ENCODE results near the gene RIT1. TPM values are rescaled to one million over a fixed set of nuclear protein-coding genes. Genes with fewer than 3 reads are reported as not detected.

Gene RIT1
- 10 to 100 TPM; 19.4 to 54.0 (median 31.4) TPM for total RNA-seq
- 10 to 100 TPM; 10.3 to 18.2 (median 16.2) TPM for polyA plus RNA-seq
- long read RNA-seq, donor 1, transcript RIT1-202 (6 exons, 3,445 nt), result major isoform, 13 of 24 reads
- long read RNA-seq, donor 1, transcript RIT1-206 (5 exons, 574 nt), result minor isoform, 10 of 24 reads
- long read RNA-seq, donor 1, partial matches to known transcripts, result 0 of 24 reads
- long read RNA-seq, donor 1, other reads (novel, unspliced or antisense), result 0 of 24 reads
- long read RNA-seq, donor 2, transcript RIT1-202 (6 exons, 3,445 nt), result major isoform, 10 of 14 reads
- long read RNA-seq, donor 2, partial matches to known transcripts, result 0 of 14 reads
- long read RNA-seq, donor 2, other reads (novel, unspliced or antisense), result 0 of 14 reads
- long read RNA-seq, donor 3, transcript RIT1-202 (6 exons, 3,445 nt), result major isoform, 8 of 10 reads
- long read RNA-seq, donor 3, partial matches to known transcripts, result 0 of 10 reads
- long read RNA-seq, donor 3, other reads (novel, unspliced or antisense), result 0 of 10 reads
- long read RNA-seq, donor 4, transcript RIT1-202 (6 exons, 3,445 nt), result major isoform, 10 of 10 reads
- long read RNA-seq, donor 4, partial matches to known transcripts, result 0 of 10 reads
- long read RNA-seq, donor 4, other reads (novel, unspliced or antisense), result 0 of 10 reads
- long read RNA-seq, donor 5, transcript RIT1-202 (6 exons, 3,445 nt), result major isoform, 16 of 18 reads
- long read RNA-seq, donor 5, partial matches to known transcripts, result 0 of 18 reads
- long read RNA-seq, donor 5, other reads (novel, unspliced or antisense), result 2 of 18 reads
- long read RNA-seq, donor 6, transcript RIT1-202 (6 exons, 3,445 nt), result major isoform, 5 of 7 reads
- long read RNA-seq, donor 6, partial matches to known transcripts, result 0 of 7 reads
- long read RNA-seq, donor 6, other reads (novel, unspliced or antisense), result 2 of 7 reads
- long read RNA-seq, donor 7, transcript RIT1-202 (6 exons, 3,445 nt), result major isoform, 5 of 7 reads
- long read RNA-seq, donor 7, partial matches to known transcripts, result 0 of 7 reads
- long read RNA-seq, donor 7, other reads (novel, unspliced or antisense), result 0 of 7 reads
- long read RNA-seq, donor 8, transcript RIT1-202 (6 exons, 3,445 nt), result major isoform, 15 of 19 reads
- long read RNA-seq, donor 8, partial matches to known transcripts, result 0 of 19 reads
- long read RNA-seq, donor 8, other reads (novel, unspliced or antisense), result 0 of 19 reads
- long read RNA-seq, donor 9, transcript RIT1-202 (6 exons, 3,445 nt), result major isoform, 13 of 16 reads
- long read RNA-seq, donor 9, partial matches to known transcripts, result 0 of 16 reads
- long read RNA-seq, donor 9, other reads (novel, unspliced or antisense), result 0 of 16 reads
- long read RNA-seq, donor 10, transcript RIT1-202 (6 exons, 3,445 nt), result major isoform, 6 of 7 reads
- long read RNA-seq, donor 10, partial matches to known transcripts, result 0 of 7 reads
- long read RNA-seq, donor 10, other reads (novel, unspliced or antisense), result 0 of 7 reads

GRCh38 chr1:155911156-155912055 is at the start of gene RIT1:
Gene RIT1, minus strand, starts transcription at chr1:155911349. Its CDS starts 588 bp downstream, at chr1:155910761.
- 6 to 20% (median 7%) methylated on average over 10 to 34 of the region's 34 CpGs for WGBS, 4 donors
- Histone ChIP-seq H3K27me3 (no peaks in the 10 kb centered on the region), H3K4me3 (peak within 1 kb of the TSS; percentile 21 to 78 (median 62)), H3K36me3 (replicated peaks in 1 of 2) (peaks cover 0 to 71% of the 10 kb centered on the region in 2 donors), H3K27ac (peak within 1 kb of the TSS in 4 of 5 donors; percentile 73 to 90 (median 82)), H3K9me3 (replicated peaks in 1 of 3) (no peaks in the 10 kb centered on the region), H3K4me1 (replicated peaks in 1 of 2) (peaks cover 6 to 11% of the 10 kb centered on the region in 2 donors)
- TF ChIP-seq CTCF (IDR thresholded peaks at IDR 0.05), result peak in 4 of 6 experiments; percentile 18 to 38 (median 26)
- peak; percentile 23 to 42 for TF ChIP-seq POLR2A (IDR thresholded peaks at IDR 0.05)
- DNase-seq, result peak; percentile 85 to 92 (median 88)
- intact Hi-C loops (cut with DNase I), result loop anchor here in 1 of 2 donors (10.0 kb wide), 1 partner anchor 67 kb away; no protein-coding TSS in a partner anchor

- peaks cover 0 to 8% of the 10 kb centered on the region in 2 donors for H3K4me1 ChIP-seq (replicated peaks in 1 of 2)
- H3K36me3 ChIP-seq (replicated peaks in 1 of 2), result peaks cover 0 to 72% of the 10 kb centered on the region in 2 donors
- no peaks in the 10 kb centered on the region for H3K27me3 ChIP-seq
- 85 to 97% (median 89%) methylated on average over 3 of the region's 3 CpGs for WGBS, 4 donors
- no peak for TF ChIP-seq POLR2A (IDR thresholded peaks at IDR 0.05)
- no peak for TF ChIP-seq CTCF (IDR thresholded peaks at IDR 0.05)
- intact Hi-C loops (cut with DNase I), result no loop called here
- no peak overlapping the region for H3K4me3 ChIP-seq
- H3K27ac ChIP-seq, result no peak overlapping the region
- no peak for DNase-seq
- no peaks in the 10 kb centered on the region for H3K9me3 ChIP-seq (replicated peaks in 1 of 3)
Observed at GRCh38 chr1:155960081-155960745, 49.1 kb upstream of the RIT1 start.

- intact Hi-C loops (cut with DNase I), result no loop called here
- WGBS, 4 donors, result 90 to 96% (median 92%) methylated on average over 4 to 12 of the region's 12 CpGs
- Histone ChIP-seq H3K4me3 (no peak overlapping the region), H3K27ac (no peak overlapping the region), H3K36me3 (replicated peaks in 1 of 2) (peaks cover 0 to 68% of the 10 kb centered on the region in 2 donors), H3K9me3 (replicated peaks in 1 of 3) (no peaks in the 10 kb centered on the region), H3K27me3 (no peaks in the 10 kb centered on the region), H3K4me1 (replicated peaks in 1 of 2) (peaks cover 0 to 3% of the 10 kb centered on the region in 2 donors)
- no peak for TF ChIP-seq CTCF (IDR thresholded peaks at IDR 0.05)
- TF ChIP-seq POLR2A (IDR thresholded peaks at IDR 0.05), result no peak
- no peak for DNase-seq
Observed at GRCh38 chr1:155957411-155957915, 46.3 kb upstream of the RIT1 start.

Data from adrenal gland (tissue), 19 donors.